ENCODE measurements around the gene PDSS1. TPM values are rescaled to one million over a fixed set of nuclear protein-coding genes. Genes with fewer than 3 reads are reported as not detected.

The PDSS1 gene
- total and polyA plus RNA-seq, 2 of the 13 experiments (the other 11 are each of a cell fraction or from before 2014, with no cell fraction given) = 18.7 to 19.3 TPM

- TF ChIP-seq THAP9 (CRISPR knock-in tag; IDR thresholded peaks at IDR 0.05; ENCODE audit: borderline replicate concordance) (peak; percentile 25; the same call in 1 of the 2 replicates), ZNF646 (CRISPR knock-in tag; IDR thresholded peaks at IDR 0.05) (peak; percentile 38; the same call in 1 of the 2 replicates), RCOR2 (CRISPR knock-in tag; IDR thresholded peaks at IDR 0.05) (peak; percentile 78; the same call in 1 of the 2 replicates), NFAT5 (CRISPR knock-in tag; IDR thresholded peaks at IDR 0.05) (no peak), ERF (CRISPR knock-in tag; IDR thresholded peaks at IDR 0.05) (peak; percentile 64; the same call in 1 of the 2 replicates), HDAC1 (CRISPR knock-in tag; IDR thresholded peaks at IDR 0.05) (peak; percentile 79), ESRRA (CRISPR knock-in tag; IDR thresholded peaks at IDR 0.05; ENCODE audit: low read depth) (peak; percentile 94), ZNF747 (CRISPR knock-in tag; IDR thresholded peaks at IDR 0.05; ENCODE audit: borderline replicate concordance) (peak; percentile 36; the same call in 1 of the 2 replicates), NONO (IDR thresholded peaks at IDR 0.05) (no peak), NONO (CRISPR knock-in tag; conservative IDR thresholded peaks at IDR 0.05) (peak; percentile 69; the same call in 1 of the 2 replicates), SOX6 (IDR thresholded peaks at IDR 0.05) (no peak), SOX6 (CRISPR knock-in tag; IDR thresholded peaks at IDR 0.05) (peak; percentile 94), ELF1 (CRISPR knock-in tag; IDR thresholded peaks at IDR 0.05) (peak; percentile 43; the same call in 1 of the 2 replicates)
Observed at GRCh38 chr10:26733750-26734568, 36.5 kb downstream of the PDSS1 start (continued).

All from HepG2 (cell line).